K562 (cell line): ENCODE results near the gene ATF6B. TPM values are rescaled to one million over a fixed set of nuclear protein-coding genes. Genes with fewer than 3 reads are reported as not detected.

Experiments
- ARHGAP35 ChIP-seq: fragments of 450-650 bp; IDR thresholded peaks from 2 replicates; pipeline ENCODE4 v1.6.1; 2018; ENCODE audit not compliant: partially characterized antibody
- CBFA2T3 ChIP-seq: fragments of 450-650 bp; IDR thresholded peaks from 2 replicates; pipeline ENCODE4 v1.6.1; 2017
- CEBPB ChIP-seq: fragments of 450-650 bp; IDR thresholded peaks from 2 replicates; pipeline ENCODE4 v1.6.1; 2016; ENCODE audit warnings: missing genetic modification characterization, missing compliant biosample characterization
- CEBPG ChIP-seq, 3 experiments: fragments of 200-800 bp in 1 of 3; sonication (Bioruptor generic) in 1 of 3; sonication (generic) in 1 of 3; formaldehyde crosslinking in 1 of 3; IDR thresholded peaks in 2 of 3; conservative IDR thresholded peaks in 1 of 3; 2 replicates each; pipeline versions ENCODE4 v1.6.1 to v1.8.0; 2016 to 2022; ENCODE audit warnings: missing compliant biosample characterization in 2 of 3, missing genetic modification characterization in 2 of 3, mild to moderate bottlenecking in 1 of 3, missing genetic modification reagents in 1 of 3
- ESRRA ChIP-seq: fragments of 450-650 bp; IDR thresholded peaks from 2 replicates; pipeline ENCODE4 v1.6.1; 2014; ENCODE audit warnings: low read depth, mild to moderate bottlenecking, moderate library complexity, borderline replicate concordance
- FOXJ3 ChIP-seq: sonication (generic); formaldehyde crosslinking; IDR thresholded peaks from 2 replicates; pipeline ENCODE4 v1.4.0; 2020; ENCODE audit warnings: mild to moderate bottlenecking, missing genetic modification reagents
- FOXM1 ChIP-seq, 2 experiments: fragments of 450-650 bp in 1 of 2; sonication (generic) in 1 of 2; formaldehyde crosslinking in 1 of 2; IDR thresholded peaks; 2 replicates each; pipeline versions ENCODE4 v1.6.1 to v1.9.0; 2017 to 2022; ENCODE audit warnings: low read depth in 2 of 2, mild to moderate bottlenecking in 2 of 2, missing genetic modification reagents in 1 of 2, moderate library complexity in 1 of 2
- HNRNPH1 ChIP-seq: fragments of 200-400 bp; formaldehyde crosslinking; optimal IDR thresholded peaks from 2 replicates; pipeline ENCODE3; 2017; ENCODE audit warnings: low read depth, mild to moderate bottlenecking, low read length, moderate library complexity
- POLR2B ChIP-seq: fragments of 450-650 bp; IDR thresholded peaks from 2 replicates; pipeline ENCODE4 v1.6.1; 2018; ENCODE audit warnings: low read depth; ENCODE audit not compliant: partially characterized antibody
- PPARD ChIP-seq: fragments of 250-450 bp; sonication (Bioruptor Pico); IDR thresholded peaks from 2 replicates; pipeline ENCODE4 v1.8.0; 2022; ENCODE audit warnings: inconsistent platforms, mild to moderate bottlenecking, moderate library complexity
- RBM14 ChIP-seq: fragments of 200-400 bp; formaldehyde crosslinking; IDR thresholded peaks from 2 replicates; pipeline ENCODE4 v1.6.1; 2018; ENCODE audit warnings: low read depth, mild to moderate bottlenecking, low read length, moderate library complexity, borderline replicate concordance; ENCODE audit not compliant: insufficient read depth
- SREBF1 ChIP-seq: fragments of 150-350 bp; IDR thresholded peaks from 2 replicates; pipeline ENCODE4 v1.6.1; 2014; ENCODE audit warnings: antibody characterized with exemption, low read depth, low read length, borderline replicate concordance
- TAF7 ChIP-seq: fragments of 450-650 bp; IDR thresholded peaks from 2 replicates; pipeline ENCODE4 v1.6.1; 2016; ENCODE audit warnings: missing genetic modification characterization, missing compliant biosample characterization
- ZFPM2 ChIP-seq: fragments of 250-450 bp; sonication (Bioruptor Pico); IDR thresholded peaks from 2 replicates; pipeline ENCODE4 v1.5.1; 2022; ENCODE audit warnings: mild to moderate bottlenecking
- ZNF507 ChIP-seq: conservative IDR thresholded peaks from 2 replicates; pipeline ENCODE4 v1.6.1; 2017; ENCODE audit warnings: missing genetic modification characterization, missing compliant biosample characterization
- ZNF561 ChIP-seq: fragments of 450-650 bp; formaldehyde crosslinking; conservative IDR thresholded peaks from 2 replicates; pipeline ENCODE4 v1.4.0; 2020; ENCODE audit warnings: mild to moderate bottlenecking, moderate library complexity
- polyA plus RNA-seq, 8 experiments: library from polyadenylated mRNA; depleted of rRNA in 4 of 8; stranded (reverse) in 5 of 8; unstranded in 3 of 8; fragments of >200 nt; fragmentation: Nextera tagmentation in 2 of 8; fragmentation: Illumina TruSeq in 1 of 8; extraction: Ambion mirVana in 2 of 8; extraction: Trizol in 1 of 8; gene quantifications; 2 replicates each; pipeline versions ENCODE4 v1.2.1 to v1.2.3, GENCODE V29; 2011 to 2014; ENCODE audit warnings: inconsistent platforms in 1 of 8, missing spikeins in 1 of 8
- total RNA-seq, 7 experiments: library from RNA; depleted of rRNA in 6 of 7; stranded (reverse); fragments of >200 nt in 6 of 7; fragmentation: Illumina TruSeq in 2 of 7; extraction: Trizol in 2 of 7; gene quantifications; 2 replicates each; pipeline versions ENCODE4 v1.2.1 to v1.2.3, GENCODE V29; 2011 to 2021; ENCODE audit warnings: low replicate concordance in 1 of 7
- TF ChIP-seq, protein P1 (sequence below): fragments of 450-650 bp; formaldehyde crosslinking; IDR thresholded peaks from 2 replicates; pipeline ENCODE4 v1.4.0; 2020; ENCODE audit warnings: mild to moderate bottlenecking
- TF ChIP-seq, protein P2 (sequence below): IDR thresholded peaks from 2 replicates; pipeline ENCODE4 v1.6.1; 2011; ENCODE audit not compliant: insufficient read length; ENCODE audit errors: extremely low read depth
- TF ChIP-seq, protein P3 (sequence below): fragments of 250-450 bp; sonication (Bioruptor Pico); IDR thresholded peaks from 2 replicates; pipeline ENCODE4 v1.9.0; 2021; ENCODE audit warnings: mild to moderate bottlenecking
- TF ChIP-seq, protein P4 (sequence below): sonication (generic); formaldehyde crosslinking; IDR thresholded peaks from 2 replicates; pipeline ENCODE4 v1.8.0; 2023; ENCODE audit warnings: mild to moderate bottlenecking, missing genetic modification reagents
- TF ChIP-seq, protein P5 (sequence below): fragments of 450-650 bp; formaldehyde crosslinking; IDR thresholded peaks from 2 replicates; pipeline ENCODE4 v1.4.0; 2020; ENCODE audit warnings: mild to moderate bottlenecking, moderate library complexity
- TF ChIP-seq, protein P6 (sequence below), 2 experiments: fragments of 450-650 bp; IDR thresholded peaks; 2 replicates each; pipeline ENCODE4 v1.6.1; 2016

Gene ATF6B
- total and polyA plus RNA-seq, 9 of the 15 experiments (the other 6 are each of a cell fraction or from before 2014, with no cell fraction given) = 20.7 to 131 (median 31.7) TPM

- no peak for TF ChIP-seq CEBPG (CRISPR knock-in tag; IDR thresholded peaks at IDR 0.05)
- TF ChIP-seq CEBPG (tag; conservative IDR thresholded peaks at IDR 0.05 in 1 of 2, IDR thresholded peaks at IDR 0.05 in 1 of 2) = no peak
- TF ChIP-seq ARHGAP35 = no peak
- no peak for TF ChIP-seq ZNF507 (tag)
- TF ChIP-seq SREBF1 = no peak
- no peak for TF ChIP-seq POLR2B
- TF ChIP-seq CEBPB (tag) = no peak
- TF ChIP-seq FOXM1 (IDR thresholded peaks at IDR 0.05; ENCODE audit: low read depth) = peak; percentile 98
- no peak for TF ChIP-seq FOXM1 (CRISPR knock-in tag; IDR thresholded peaks at IDR 0.05; ENCODE audit: low read depth)
- TF ChIP-seq, protein P1, sequence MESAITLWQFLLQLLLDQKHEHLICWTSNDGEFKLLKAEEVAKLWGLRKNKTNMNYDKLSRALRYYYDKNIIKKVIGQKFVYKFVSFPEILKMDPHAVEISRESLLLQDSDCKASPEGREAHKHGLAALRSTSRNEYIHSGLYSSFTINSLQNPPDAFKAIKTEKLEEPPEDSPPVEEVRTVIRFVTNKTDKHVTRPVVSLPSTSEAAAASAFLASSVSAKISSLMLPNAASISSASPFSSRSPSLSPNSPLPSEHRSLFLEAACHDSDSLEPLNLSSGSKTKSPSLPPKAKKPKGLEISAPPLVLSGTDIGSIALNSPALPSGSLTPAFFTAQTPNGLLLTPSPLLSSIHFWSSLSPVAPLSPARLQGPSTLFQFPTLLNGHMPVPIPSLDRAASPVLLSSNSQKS (CRISPR knock-in tag) = no peak
- no peak for TF ChIP-seq HNRNPH1
- TF ChIP-seq, protein P2, sequence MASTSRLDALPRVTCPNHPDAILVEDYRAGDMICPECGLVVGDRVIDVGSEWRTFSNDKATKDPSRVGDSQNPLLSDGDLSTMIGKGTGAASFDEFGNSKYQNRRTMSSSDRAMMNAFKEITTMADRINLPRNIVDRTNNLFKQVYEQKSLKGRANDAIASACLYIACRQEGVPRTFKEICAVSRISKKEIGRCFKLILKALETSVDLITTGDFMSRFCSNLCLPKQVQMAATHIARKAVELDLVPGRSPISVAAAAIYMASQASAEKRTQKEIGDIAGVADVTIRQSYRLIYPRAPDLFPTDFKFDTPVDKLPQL = no peak
- TF ChIP-seq TAF7 (tag) = no peak
- peak; percentile 100 for TF ChIP-seq CBFA2T3
- no peak for TF ChIP-seq ZFPM2
- TF ChIP-seq, protein P3, sequence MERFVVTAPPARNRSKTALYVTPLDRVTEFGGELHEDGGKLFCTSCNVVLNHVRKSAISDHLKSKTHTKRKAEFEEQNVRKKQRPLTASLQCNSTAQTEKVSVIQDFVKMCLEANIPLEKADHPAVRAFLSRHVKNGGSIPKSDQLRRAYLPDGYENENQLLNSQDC (CRISPR knock-in tag) = no peak
- no peak for TF ChIP-seq RBM14
- TF ChIP-seq ZNF561 (CRISPR knock-in tag) = no peak
- TF ChIP-seq ESRRA = 0 out of 2 replicates have a peak, but pooled peaks have one; percentile 51
- TF ChIP-seq FOXJ3 (CRISPR knock-in tag) = no peak
- TF ChIP-seq, protein P4, sequence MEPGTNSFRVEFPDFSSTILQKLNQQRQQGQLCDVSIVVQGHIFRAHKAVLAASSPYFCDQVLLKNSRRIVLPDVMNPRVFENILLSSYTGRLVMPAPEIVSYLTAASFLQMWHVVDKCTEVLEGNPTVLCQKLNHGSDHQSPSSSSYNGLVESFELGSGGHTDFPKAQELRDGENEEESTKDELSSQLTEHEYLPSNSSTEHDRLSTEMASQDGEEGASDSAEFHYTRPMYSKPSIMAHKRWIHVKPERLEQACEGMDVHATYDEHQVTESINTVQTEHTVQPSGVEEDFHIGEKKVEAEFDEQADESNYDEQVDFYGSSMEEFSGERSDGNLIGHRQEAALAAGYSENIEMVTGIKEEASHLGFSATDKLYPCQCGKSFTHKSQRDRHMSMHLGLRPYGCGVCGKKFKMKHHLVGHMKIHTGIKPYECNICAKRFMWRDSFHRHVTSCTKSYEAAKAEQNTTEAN = no peak
- TF ChIP-seq, protein P5, sequence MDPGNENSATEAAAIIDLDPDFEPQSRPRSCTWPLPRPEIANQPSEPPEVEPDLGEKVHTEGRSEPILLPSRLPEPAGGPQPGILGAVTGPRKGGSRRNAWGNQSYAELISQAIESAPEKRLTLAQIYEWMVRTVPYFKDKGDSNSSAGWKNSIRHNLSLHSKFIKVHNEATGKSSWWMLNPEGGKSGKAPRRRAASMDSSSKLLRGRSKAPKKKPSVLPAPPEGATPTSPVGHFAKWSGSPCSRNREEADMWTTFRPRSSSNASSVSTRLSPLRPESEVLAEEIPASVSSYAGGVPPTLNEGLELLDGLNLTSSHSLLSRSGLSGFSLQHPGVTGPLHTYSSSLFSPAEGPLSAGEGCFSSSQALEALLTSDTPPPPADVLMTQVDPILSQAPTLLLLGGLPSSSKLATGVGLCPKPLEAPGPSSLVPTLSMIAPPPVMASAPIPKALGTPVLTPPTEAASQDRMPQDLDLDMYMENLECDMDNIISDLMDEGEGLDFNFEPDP = 0 out of 2 replicates have a peak, but pooled peaks have one; percentile 50
- TF ChIP-seq, protein P6, sequence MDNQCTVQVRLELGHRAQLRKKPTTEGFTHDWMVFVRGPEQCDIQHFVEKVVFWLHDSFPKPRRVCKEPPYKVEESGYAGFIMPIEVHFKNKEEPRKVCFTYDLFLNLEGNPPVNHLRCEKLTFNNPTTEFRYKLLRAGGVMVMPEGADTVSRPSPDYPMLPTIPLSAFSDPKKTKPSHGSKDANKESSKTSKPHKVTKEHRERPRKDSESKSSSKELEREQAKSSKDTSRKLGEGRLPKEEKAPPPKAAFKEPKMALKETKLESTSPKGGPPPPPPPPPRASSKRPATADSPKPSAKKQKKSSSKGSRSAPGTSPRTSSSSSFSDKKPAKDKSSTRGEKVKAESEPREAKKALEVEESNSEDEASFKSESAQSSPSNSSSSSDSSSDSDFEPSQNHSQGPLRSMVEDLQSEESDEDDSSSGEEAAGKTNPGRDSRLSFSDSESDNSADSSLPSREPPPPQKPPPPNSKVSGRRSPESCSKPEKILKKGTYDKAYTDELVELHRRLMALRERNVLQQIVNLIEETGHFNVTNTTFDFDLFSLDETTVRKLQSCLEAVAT (IDR thresholded peaks at IDR 0.05) = peak; percentile 78 to 93
- TF ChIP-seq PPARD (CRISPR knock-in tag) = no peak
Observed at GRCh38 chr6:32131439-32131948, 3.4 kb upstream of the ATF6B start (continued).
